NB4 (cell line): ENCODE results near the gene CWC27.
A peak's percentile ranks its signal among the peaks of the same experiment; 100 is the strongest.

Experiments used
- DNase-seq: peaks from one replicate; pipeline ENCODE4 v3.0.0; 2010; ENCODE audit warnings: low read depth
- H3K4me3 ChIP-seq: one replicate; pipeline ENCODE4 v1.5.1; 2011; ENCODE audit warnings: mild to moderate bottlenecking, low read depth, low read length, moderate library complexity
- CTCF ChIP-seq: IDR thresholded peaks from one replicate; pipeline ENCODE4 v1.5.1; 2012; ENCODE audit warnings: low read depth, low read length
- MYC ChIP-seq: IDR thresholded peaks from 2 replicates; pipeline ENCODE4 v1.6.1; 2011; ENCODE audit warnings: low read depth, low read length
- POLR2A ChIP-seq: IDR thresholded peaks from 2 replicates; pipeline ENCODE4 v1.6.1; 2011; ENCODE audit warnings: mild to moderate bottlenecking; ENCODE audit not compliant: insufficient read length; ENCODE audit errors: extremely low read depth
- TF ChIP-seq, protein P1 (sequence below): IDR thresholded peaks from 2 replicates; pipeline ENCODE4 v1.6.1; 2011; ENCODE audit warnings: low read depth, low read length

The CWC27 gene

DNA sequence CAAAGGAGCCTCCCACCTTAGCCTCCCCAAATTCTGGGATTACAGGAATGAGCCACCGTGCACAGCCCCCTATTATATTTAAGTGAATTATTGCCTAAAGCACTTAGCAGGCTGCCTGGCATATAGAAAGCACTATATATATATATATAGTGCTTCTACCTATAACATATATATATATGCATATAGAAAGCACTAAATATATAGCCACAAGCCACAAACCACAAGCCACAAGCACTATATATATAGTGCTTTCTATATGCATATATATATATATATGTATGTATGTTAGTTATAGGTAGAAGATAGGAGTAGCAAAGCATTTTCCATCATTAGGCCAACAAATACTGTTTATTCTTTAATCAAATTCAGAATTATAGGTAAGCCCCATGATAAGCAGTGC is 185.8 kb downstream of the CWC27 start:
- H3K4me3 ChIP-seq, result no peak overlapping the region
- no peak for DNase-seq
- TF ChIP-seq, protein P1, sequence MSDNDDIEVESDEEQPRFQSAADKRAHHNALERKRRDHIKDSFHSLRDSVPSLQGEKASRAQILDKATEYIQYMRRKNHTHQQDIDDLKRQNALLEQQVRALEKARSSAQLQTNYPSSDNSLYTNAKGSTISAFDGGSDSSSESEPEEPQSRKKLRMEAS, result no peak
- TF ChIP-seq CTCF, result no peak
- no peak for TF ChIP-seq MYC
- no peak for TF ChIP-seq POLR2A

- peak; percentile 33 for DNase-seq
- TF ChIP-seq MYC (no peak), CTCF (peak; percentile 20)
- no peak overlapping the region for H3K4me3 ChIP-seq
Observed at GRCh38 chr5:64958757-64959391, 190.1 kb downstream of the CWC27 start.

DNA sequence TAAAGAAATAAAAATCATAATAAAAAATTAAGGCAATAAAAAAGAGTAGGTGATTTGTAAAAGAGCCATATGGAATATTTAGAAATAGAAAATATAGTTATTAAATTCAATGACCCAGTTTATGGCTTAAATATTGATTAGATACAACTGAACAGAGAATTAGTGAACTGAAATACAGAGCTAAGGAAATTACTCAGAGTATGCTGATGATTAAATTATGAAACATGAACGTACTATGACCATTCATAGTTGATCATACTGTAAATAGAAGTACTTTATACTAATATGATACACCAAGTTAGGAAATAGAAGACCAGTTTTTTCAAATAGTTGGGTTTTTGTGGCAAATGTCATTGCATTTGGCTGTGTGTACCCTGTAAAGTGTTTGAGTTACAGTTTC is 194.5 kb downstream of the CWC27 start:
- no peak overlapping the region for H3K4me3 ChIP-seq
- no peak for TF ChIP-seq POLR2A
- TF ChIP-seq CTCF, result no peak
- TF ChIP-seq MYC, result no peak
- TF ChIP-seq, protein P1, result no peak
- DNase-seq, result no peak

- no peak for DNase-seq
- TF ChIP-seq, protein P1, result no peak
- TF ChIP-seq POLR2A (no peak), CTCF (no peak), MYC (no peak)
- no peak overlapping the region for H3K4me3 ChIP-seq
Observed at GRCh38 chr5:64968591-64969110, 199.9 kb downstream of the CWC27 start.

DNA sequence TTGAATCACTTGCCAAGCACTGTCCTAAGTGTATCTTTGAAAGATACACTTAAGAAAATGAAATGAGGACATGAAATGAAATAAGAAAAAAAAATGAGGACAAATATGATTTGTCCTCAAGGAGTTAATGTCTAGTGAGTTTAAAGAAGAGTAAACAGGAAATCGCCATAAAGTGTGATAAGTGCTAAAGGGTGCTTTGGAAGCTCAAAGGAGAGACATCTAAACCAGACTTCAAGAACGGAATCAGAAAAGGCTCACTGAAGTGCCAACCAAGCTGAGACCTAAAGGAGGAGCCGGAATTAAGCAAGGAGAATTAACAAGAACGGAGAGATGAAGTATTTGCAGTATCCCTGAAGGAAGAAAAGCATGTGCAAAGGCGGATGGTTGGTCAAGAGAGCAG is 200.8 kb downstream of the CWC27 start:
- no peak for TF ChIP-seq POLR2A
- no peak for TF ChIP-seq CTCF
- TF ChIP-seq, protein P1, result no peak
- TF ChIP-seq MYC, result no peak
- no peak for DNase-seq
- no peak overlapping the region for H3K4me3 ChIP-seq

DNA sequence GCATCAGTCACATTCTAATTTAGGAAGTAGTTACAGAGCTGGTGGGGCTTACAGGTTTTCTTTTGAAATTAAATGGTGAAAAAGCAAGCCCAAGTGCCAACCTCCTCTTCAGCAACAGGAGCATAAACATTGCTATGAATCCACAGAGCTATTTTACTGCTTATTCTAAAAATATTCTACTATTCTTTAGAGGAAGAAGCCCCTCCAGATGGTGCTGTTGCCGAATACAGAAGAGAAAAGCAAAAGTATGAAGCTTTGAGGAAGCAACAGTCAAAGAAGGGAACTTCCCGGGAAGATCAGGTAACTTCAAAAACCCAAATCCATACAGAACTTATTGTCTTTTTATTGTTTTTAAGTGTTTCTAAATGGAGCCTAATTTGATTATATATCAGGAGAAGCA is 202.8 kb downstream of the CWC27 start:
- TF ChIP-seq, protein P1, result no peak
- TF ChIP-seq MYC, result no peak
- no peak for TF ChIP-seq POLR2A
- no peak for TF ChIP-seq CTCF
- DNase-seq, result no peak

More for the DNA sequence above, 202.8 kb downstream of the CWC27 start:
- no peak overlapping the region for H3K4me3 ChIP-seq
